HEK293 (cell line): ENCODE data around the gene EGFLAM.

Source experiments
- CTCF ChIA-PET: fragments of 350-600 bp; formaldehyde crosslinking; extraction: SDS; loops from one replicate; lab custom pipeline; 2021; ENCODE audit warnings: antibody characterized with exemption; lab: Yijun Ruan, JAX
- POLR2A ChIA-PET: fragments of 300-600 bp; formaldehyde crosslinking; extraction: SDS; loops from one replicate; lab custom pipeline; 2020; ENCODE audit warnings: antibody characterized with exemption, inconsistent platforms; lab: Yijun Ruan, JAX
- H3K27ac ChIP-seq: fragments of 200-500 bp; sonication (Bioruptor generic); 2 replicates; pipeline ENCODE4 v1.5.1; 2014; ENCODE audit warnings: low read depth, low read length, control low read depth, inconsistent platforms; ENCODE audit errors: extremely low read depth
- H3K36me3 ChIP-seq, 2 experiments: fragments of 200-500 bp in 1 of 2; sonication (Bioruptor generic) in 1 of 2; 1 replicate in 1 of 2; 2 replicates in 1 of 2; pipeline ENCODE4 v1.5.1; 2014 to 2017; ENCODE audit warnings: inconsistent platforms in 2 of 2, low read length in 2 of 2; ENCODE audit not compliant: control insufficient read depth in 2 of 2, insufficient read depth in 1 of 2
- H3K4me1 ChIP-seq: fragments of 200-500 bp; sonication (Bioruptor generic); 2 replicates; pipeline ENCODE4 v1.5.1; 2014; ENCODE audit warnings: mild to moderate bottlenecking, low read length, inconsistent platforms; ENCODE audit not compliant: control insufficient read depth, insufficient read depth
- H3K4me3 ChIP-seq: 2 replicates; pipeline ENCODE4 v1.5.1; 2011; ENCODE audit warnings: low read depth, mild to moderate bottlenecking, control low read depth, low read length, moderate library complexity
- H3K9me3 ChIP-seq: fragments of 200-500 bp; sonication (Bioruptor generic); 2 replicates; pipeline ENCODE4 v1.5.1; 2014; ENCODE audit warnings: low read depth, low read length, inconsistent platforms; ENCODE audit not compliant: control insufficient read depth, insufficient read depth
- GLI2 ChIP-seq: fragments of 450-650 bp; formaldehyde crosslinking; IDR thresholded peaks from 2 replicates; pipeline ENCODE4; 2017; ENCODE audit warnings: missing biosample characterization, missing genetic modification characterization, low read depth, borderline replicate concordance
- IKZF3 ChIP-seq: fragments of 450-650 bp; IDR thresholded peaks from 2 replicates; pipeline ENCODE4 v1.5.0; 2018; ENCODE audit warnings: missing biosample characterization, mild to moderate bottlenecking, missing genetic modification characterization, moderate library complexity
- KLF1 ChIP-seq: fragments of 450-650 bp; formaldehyde crosslinking; IDR thresholded peaks from 2 replicates; pipeline ENCODE4 v1.5.1; 2016; ENCODE audit warnings: missing biosample characterization, missing genetic modification characterization
- SALL2 ChIP-seq: fragments of 450-650 bp; formaldehyde crosslinking; IDR thresholded peaks from 2 replicates; pipeline ENCODE4 v1.5.0; 2017; ENCODE audit warnings: missing biosample characterization, mild to moderate bottlenecking, missing genetic modification characterization, borderline replicate concordance
- TCF7L2 ChIP-seq: IDR thresholded peaks from 2 replicates; pipeline ENCODE4 v1.6.1; 2011; ENCODE audit warnings: low read depth, mild to moderate bottlenecking, inconsistent platforms, low read length, moderate library complexity, borderline replicate concordance
- ZNF184 ChIP-seq: fragments of 450-650 bp; IDR thresholded peaks from 2 replicates; pipeline ENCODE4 v1.5.1; 2018; ENCODE audit warnings: missing biosample characterization, mild to moderate bottlenecking, missing genetic modification characterization
- ZNF248 ChIP-seq: fragments of 450-650 bp; formaldehyde crosslinking; IDR thresholded peaks from 2 replicates; pipeline ENCODE4 v1.5.1; 2017; ENCODE audit warnings: missing biosample characterization, missing genetic modification characterization
- ZNF548 ChIP-seq: fragments of 450-650 bp; formaldehyde crosslinking; IDR thresholded peaks from 2 replicates; pipeline ENCODE4 v1.5.1; 2016; ENCODE audit warnings: missing biosample characterization, missing genetic modification characterization
- ZNF549 ChIP-seq: fragments of 450-650 bp; IDR thresholded peaks from 2 replicates; pipeline ENCODE4 v1.5.1; 2018; ENCODE audit warnings: missing biosample characterization, missing genetic modification characterization, mild to moderate bottlenecking, inconsistent platforms, moderate library complexity
- ZNF558 ChIP-seq: fragments of 450-650 bp; formaldehyde crosslinking; IDR thresholded peaks from 2 replicates; pipeline ENCODE4 v1.5.1; 2016; ENCODE audit warnings: missing biosample characterization, missing genetic modification characterization
- ZNF561 ChIP-seq: fragments of 450-650 bp; IDR thresholded peaks from 2 replicates; pipeline ENCODE4 v1.5.1; 2018; ENCODE audit warnings: missing biosample characterization, missing genetic modification characterization, borderline replicate concordance
- ZNF571 ChIP-seq: fragments of 450-650 bp; formaldehyde crosslinking; IDR thresholded peaks from 2 replicates; pipeline ENCODE4 v1.5.0; 2017; ENCODE audit warnings: missing biosample characterization, missing genetic modification characterization
- ZNF624 ChIP-seq: fragments of 450-650 bp; formaldehyde crosslinking; IDR thresholded peaks from 2 replicates; pipeline ENCODE4 v1.5.1; 2017; ENCODE audit warnings: missing biosample characterization, missing genetic modification characterization
- ZNF660 ChIP-seq: fragments of 450-650 bp; IDR thresholded peaks from 2 replicates; pipeline ENCODE4 v1.5.1; 2018; ENCODE audit warnings: missing biosample characterization, mild to moderate bottlenecking, missing genetic modification characterization
- ZNF791 ChIP-seq: fragments of 450-650 bp; formaldehyde crosslinking; IDR thresholded peaks from 2 replicates; pipeline ENCODE4 v1.5.1; 2016; ENCODE audit warnings: missing biosample characterization, missing genetic modification characterization
- ZNF843 ChIP-seq: fragments of 450-650 bp; formaldehyde crosslinking; IDR thresholded peaks from 2 replicates; pipeline ENCODE4 v1.5.1; 2016; ENCODE audit warnings: missing biosample characterization, missing genetic modification characterization
- ZSCAN16 ChIP-seq: fragments of 450-650 bp; formaldehyde crosslinking; IDR thresholded peaks from 2 replicates; pipeline ENCODE4 v1.5.1; 2016; ENCODE audit warnings: missing biosample characterization, missing genetic modification characterization
- TF ChIP-seq, protein P1 (sequence below): fragments of 450-650 bp; formaldehyde crosslinking; conservative IDR thresholded peaks from 2 replicates; pipeline ENCODE4 v1.5.1; 2016; ENCODE audit warnings: low read depth, missing biosample characterization, missing genetic modification characterization
- TF ChIP-seq, protein P2 (sequence below): fragments of 450-650 bp; formaldehyde crosslinking; IDR thresholded peaks from 2 replicates; pipeline ENCODE4 v1.5.1; 2016; ENCODE audit warnings: missing biosample characterization, missing genetic modification characterization
- TF ChIP-seq, protein P3 (sequence below): fragments of 450-650 bp; formaldehyde crosslinking; IDR thresholded peaks from 2 replicates; pipeline ENCODE4 v1.5.1; 2016; ENCODE audit warnings: missing biosample characterization, missing genetic modification characterization

Gene EGFLAM

DNA sequence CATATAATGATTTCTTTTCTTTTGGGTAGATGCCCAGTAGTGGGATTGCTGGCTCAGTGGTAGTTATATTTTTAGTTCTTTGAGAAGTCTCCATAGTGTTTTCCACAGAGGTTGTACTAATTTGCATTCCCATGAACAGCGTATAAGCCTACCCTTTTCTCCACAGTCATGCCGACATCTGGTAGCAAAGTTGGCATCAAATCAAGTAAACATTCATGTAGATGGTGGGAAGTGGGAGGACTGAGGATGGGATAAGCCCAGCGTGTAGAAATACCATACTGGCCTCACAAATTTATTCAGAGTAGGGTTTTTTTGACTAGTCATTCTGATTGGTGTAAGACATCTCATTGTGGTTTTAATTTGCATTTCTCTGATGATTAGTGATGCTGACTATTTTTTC lies 115.4 kb downstream of the EGFLAM start (continued):
- no peak for TF ChIP-seq ZNF843 (tag by site-specific recombination)

DNA sequence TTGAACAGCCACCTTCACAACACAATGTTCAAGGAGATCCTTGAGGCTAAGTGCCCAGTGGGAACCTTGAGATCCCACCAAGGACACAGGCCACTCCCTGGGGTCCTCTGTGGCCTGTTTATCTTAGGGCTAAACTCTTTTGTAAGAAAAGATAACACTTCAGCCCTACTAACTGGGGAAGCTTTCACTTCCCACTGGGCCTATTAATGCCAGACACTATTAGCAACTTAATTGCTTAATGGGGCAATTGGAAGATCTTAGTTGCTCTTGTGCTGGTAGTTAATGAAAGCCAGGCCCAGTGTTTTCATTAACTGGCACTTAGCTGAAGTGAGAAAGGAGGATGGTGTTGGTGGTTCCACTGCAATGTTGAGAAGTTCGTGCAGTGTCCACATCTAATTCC lies 117.1 kb downstream of the EGFLAM start:
- no peak for TF ChIP-seq TCF7L2
- TF ChIP-seq, protein P1, sequence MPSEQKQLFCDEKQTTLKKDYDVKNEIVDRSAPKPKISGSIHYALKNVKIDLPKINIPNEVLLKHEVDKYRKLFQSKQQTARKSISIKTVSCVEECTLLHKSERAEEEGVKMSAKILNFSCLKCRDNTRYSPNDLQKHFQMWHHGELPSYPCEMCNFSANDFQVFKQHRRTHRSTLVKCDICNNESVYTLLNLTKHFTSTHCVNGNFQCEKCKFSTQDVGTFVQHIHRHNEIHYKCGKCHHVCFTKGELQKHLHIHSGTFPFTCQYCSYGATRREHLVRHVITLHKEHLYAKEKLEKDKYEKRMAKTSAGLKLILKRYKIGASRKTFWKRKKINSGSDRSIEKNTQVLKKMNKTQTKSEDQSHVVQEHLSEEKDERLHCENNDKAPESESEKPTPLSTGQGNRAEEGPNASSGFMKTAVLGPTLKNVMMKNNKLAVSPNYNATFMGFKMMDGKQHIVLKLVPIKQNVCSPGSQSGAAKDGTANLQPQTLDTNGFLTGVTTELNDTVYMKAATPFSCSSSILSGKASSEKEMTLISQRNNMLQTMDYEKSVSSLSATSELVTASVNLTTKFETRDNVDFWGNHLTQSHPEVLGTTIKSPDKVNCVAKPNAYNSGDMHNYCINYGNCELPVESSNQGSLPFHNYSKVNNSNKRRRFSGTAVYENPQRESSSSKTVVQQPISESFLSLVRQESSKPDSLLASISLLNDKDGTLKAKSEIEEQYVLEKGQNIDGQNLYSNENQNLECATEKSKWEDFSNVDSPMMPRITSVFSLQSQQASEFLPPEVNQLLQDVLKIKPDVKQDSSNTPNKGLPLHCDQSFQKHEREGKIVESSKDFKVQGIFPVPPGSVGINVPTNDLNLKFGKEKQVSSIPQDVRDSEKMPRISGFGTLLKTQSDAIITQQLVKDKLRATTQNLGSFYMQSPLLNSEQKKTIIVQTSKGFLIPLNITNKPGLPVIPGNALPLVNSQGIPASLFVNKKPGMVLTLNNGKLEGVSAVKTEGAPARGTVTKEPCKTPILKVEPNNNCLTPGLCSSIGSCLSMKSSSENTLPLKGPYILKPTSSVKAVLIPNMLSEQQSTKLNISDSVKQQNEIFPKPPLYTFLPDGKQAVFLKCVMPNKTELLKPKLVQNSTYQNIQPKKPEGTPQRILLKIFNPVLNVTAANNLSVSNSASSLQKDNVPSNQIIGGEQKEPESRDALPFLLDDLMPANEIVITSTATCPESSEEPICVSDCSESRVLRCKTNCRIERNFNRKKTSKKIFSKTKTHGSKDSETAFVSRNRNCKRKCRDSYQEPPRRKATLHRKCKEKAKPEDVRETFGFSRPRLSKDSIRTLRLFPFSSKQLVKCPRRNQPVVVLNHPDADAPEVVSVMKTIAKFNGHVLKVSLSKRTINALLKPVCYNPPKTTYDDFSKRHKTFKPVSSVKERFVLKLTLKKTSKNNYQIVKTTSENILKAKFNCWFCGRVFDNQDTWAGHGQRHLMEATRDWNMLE (tag by site-specific recombination) = no peak
- TF ChIP-seq ZNF549 (tag by site-specific recombination) = no peak
- TF ChIP-seq ZNF624 (tag by site-specific recombination) = no peak
- TF ChIP-seq, protein P2, sequence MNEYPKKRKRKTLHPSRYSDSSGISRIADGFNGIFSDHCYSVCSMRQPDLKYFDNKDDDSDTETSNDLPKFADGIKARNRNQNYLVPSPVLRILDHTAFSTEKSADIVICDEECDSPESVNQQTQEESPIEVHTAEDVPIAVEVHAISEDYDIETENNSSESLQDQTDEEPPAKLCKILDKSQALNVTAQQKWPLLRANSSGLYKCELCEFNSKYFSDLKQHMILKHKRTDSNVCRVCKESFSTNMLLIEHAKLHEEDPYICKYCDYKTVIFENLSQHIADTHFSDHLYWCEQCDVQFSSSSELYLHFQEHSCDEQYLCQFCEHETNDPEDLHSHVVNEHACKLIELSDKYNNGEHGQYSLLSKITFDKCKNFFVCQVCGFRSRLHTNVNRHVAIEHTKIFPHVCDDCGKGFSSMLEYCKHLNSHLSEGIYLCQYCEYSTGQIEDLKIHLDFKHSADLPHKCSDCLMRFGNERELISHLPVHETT = no peak
- no peak for TF ChIP-seq ZNF660 (tag by site-specific recombination)
- TF ChIP-seq GLI2 (tag by site-specific recombination) = no peak
- no peak for TF ChIP-seq ZNF791 (tag by site-specific recombination)
- TF ChIP-seq ZNF558 (tag by site-specific recombination) = no peak
- no peak for TF ChIP-seq ZNF248 (tag by site-specific recombination)
- no peak for TF ChIP-seq SALL2
- no peak for TF ChIP-seq IKZF3
- TF ChIP-seq ZNF548 (tag by site-specific recombination) = no peak
- no peak for TF ChIP-seq KLF1 (tag by site-specific recombination)
- TF ChIP-seq ZNF184 = no peak
- TF ChIP-seq ZSCAN16 (tag by site-specific recombination) = no peak
- no peak for TF ChIP-seq ZNF571 (tag by site-specific recombination)
- no peak for TF ChIP-seq ZNF561 (tag by site-specific recombination)
- TF ChIP-seq, protein P3, sequence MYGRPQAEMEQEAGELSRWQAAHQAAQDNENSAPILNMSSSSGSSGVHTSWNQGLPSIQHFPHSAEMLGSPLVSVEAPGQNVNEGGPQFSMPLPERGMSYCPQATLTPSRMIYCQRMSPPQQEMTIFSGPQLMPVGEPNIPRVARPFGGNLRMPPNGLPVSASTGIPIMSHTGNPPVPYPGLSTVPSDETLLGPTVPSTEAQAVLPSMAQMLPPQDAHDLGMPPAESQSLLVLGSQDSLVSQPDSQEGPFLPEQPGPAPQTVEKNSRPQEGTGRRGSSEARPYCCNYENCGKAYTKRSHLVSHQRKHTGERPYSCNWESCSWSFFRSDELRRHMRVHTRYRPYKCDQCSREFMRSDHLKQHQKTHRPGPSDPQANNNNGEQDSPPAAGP (tag by site-specific recombination) = no peak
- TF ChIP-seq, all 188 proteins: peak for 0
- no peaks in the 10 kb centered on the region for H3K9me3 ChIP-seq
- no peaks in the 10 kb centered on the region for H3K36me3 ChIP-seq
- CTCF ChIA-PET = interaction anchor here (1.1 to 1.2 kb wide), 2 partner anchors 41 to 760 kb away, joined by 3 to 5 read pairs; no protein-coding TSS in a partner anchor
- POLR2A ChIA-PET = no interaction called here
- no peak overlapping the region for H3K27ac ChIP-seq
- peaks cover 11% of the 10 kb centered on the region for H3K4me1 ChIP-seq
- no peak overlapping the region for H3K4me3 ChIP-seq
